Activated CD4-positive, alpha-beta T cell treated with anti-CD3 and anti-CD28 coated beads, Interleukin-2, Interleukin-4, amounts not matched to agents 100 ng/mL and 50 ng/mL, durations not matched to agents 16 hours and 8 hours (primary cell): ENCODE measurements around the gene ZNF814.
"Not testable (repeated sequence)": the region's sequence is repeated elsewhere in the genome, so short reads cannot be mapped to it uniquely, and the experiment has no call there.

Experiments
- DNase-seq: peaks from one replicate; pipeline ENCODE4 v3.0.0-alpha.2; 2020; ENCODE audit warnings: low spot score

Gene ZNF814

GRCh38 chr19:57815247-57816075 lies 73.4 kb downstream of the ZNF814 start:
- no peak for DNase-seq

GRCh38 chr19:57814505-57815246 lies 74.2 kb downstream of the ZNF814 start, which contains the start of gene ZNF552:
TSS of gene ZNF552 (minus strand) at chr19:57814913. CDS start at chr19:57814743, 170 bp downstream.
- peak; percentile 83 for DNase-seq

GRCh38 chr19:57813919-57814504 lies 74.8 kb downstream of the ZNF814 start:
- DNase-seq: no peak

GRCh38 chr19:57812975-57813820 lies 75.6 kb downstream of the ZNF814 start:
- DNase-seq: not testable (repeated sequence)

- peak; percentile 18 for DNase-seq
Observed at GRCh38 chr19:57812226-57812625, 76.6 kb downstream of the ZNF814 start.

- not testable (repeated sequence) for DNase-seq
Observed at GRCh38 chr19:57810410-57811295, 78.2 kb downstream of the ZNF814 start.

- no peak for DNase-seq
Observed at GRCh38 chr19:57807541-57807940, 81.3 kb downstream of the ZNF814 start.

GRCh38 chr19:57803594-57804325 lies 85.1 kb downstream of the ZNF814 start:
- no peak for DNase-seq

- no peak for DNase-seq
Observed at GRCh38 chr19:57803265-57803593, 85.6 kb downstream of the ZNF814 start.

- DNase-seq: no peak
Observed at GRCh38 chr19:57802269-57802668, 86.6 kb downstream of the ZNF814 start.

GRCh38 chr19:57800696-57801095 lies 88.1 kb downstream of the ZNF814 start:
- DNase-seq: no peak
